HepG2 (cell line): ENCODE data around the gene CLEC18A. TPM values are rescaled to one million over a fixed set of nuclear protein-coding genes. Genes with fewer than 3 reads are reported as not detected.

Experiments
- AGO2 ChIP-seq: fragments of 200-400 bp; formaldehyde crosslinking; optimal IDR thresholded peaks from 2 replicates; pipeline ENCODE3; 2017; ENCODE audit warnings: mild to moderate bottlenecking, low read depth, low read length, moderate library complexity
- ARID4A ChIP-seq: sonication (generic); formaldehyde crosslinking; IDR thresholded peaks from 2 replicates; pipeline ENCODE4 v1.5.0; 2020; ENCODE audit warnings: mild to moderate bottlenecking, missing genetic modification reagents, borderline replicate concordance
- ARID5B ChIP-seq: IDR thresholded peaks from 2 replicates; pipeline ENCODE4 v1.4.0; 2020; ENCODE audit warnings: mild to moderate bottlenecking, missing genetic modification reagents
- CBX1 ChIP-seq: IDR thresholded peaks from one replicate; pipeline ENCODE4 v1.6.1; 2016; ENCODE audit warnings: antibody characterized with exemption, low read depth
- KDM2A ChIP-seq: sonication (generic); formaldehyde crosslinking; IDR thresholded peaks from 2 replicates; pipeline ENCODE4 v1.4.0; 2020; ENCODE audit warnings: low read depth, missing genetic modification reagents, borderline replicate concordance
- MED1 ChIP-seq: sonication (generic); formaldehyde crosslinking; IDR thresholded peaks from 2 replicates; pipeline ENCODE4 v1.4.0; 2020; ENCODE audit warnings: missing genetic modification reagents
- RBAK ChIP-seq: sonication (generic); formaldehyde crosslinking; IDR thresholded peaks from 2 replicates; pipeline ENCODE4 v1.5.1; 2020; ENCODE audit warnings: mild to moderate bottlenecking, missing genetic modification reagents
- STAT6 ChIP-seq: sonication (generic); formaldehyde crosslinking; IDR thresholded peaks from 2 replicates; pipeline ENCODE4 v1.4.0; 2020; ENCODE audit warnings: missing genetic modification reagents, mild to moderate bottlenecking, borderline replicate concordance
- ZMYM4 ChIP-seq: sonication (generic); formaldehyde crosslinking; IDR thresholded peaks from 2 replicates; pipeline ENCODE4 v1.8.1; 2023; ENCODE audit warnings: mild to moderate bottlenecking, missing genetic modification reagents
- ZNF414 ChIP-seq: sonication (generic); formaldehyde crosslinking; IDR thresholded peaks from 2 replicates; pipeline ENCODE4 v1.5.0; 2020; ENCODE audit warnings: missing genetic modification reagents
- ZNF501 ChIP-seq: sonication (generic); formaldehyde crosslinking; IDR thresholded peaks from 2 replicates; pipeline ENCODE4 v1.5.1; 2020; ENCODE audit warnings: mild to moderate bottlenecking, moderate library complexity, missing genetic modification reagents
- ZNF557 ChIP-seq: sonication (generic); formaldehyde crosslinking; IDR thresholded peaks from 2 replicates; pipeline ENCODE4 v1.4.0; 2020; ENCODE audit warnings: missing genetic modification reagents
- ZNF562 ChIP-seq: sonication (generic); formaldehyde crosslinking; IDR thresholded peaks from 2 replicates; pipeline ENCODE4 v1.8.0; 2022; ENCODE audit warnings: missing genetic modification reagents, borderline replicate concordance
- ZNF780A ChIP-seq: sonication (generic); formaldehyde crosslinking; IDR thresholded peaks from 2 replicates; pipeline ENCODE4 v1.8.0; 2022; ENCODE audit warnings: mild to moderate bottlenecking, missing genetic modification reagents, moderate library complexity
- polyA plus RNA-seq, 8 experiments: library from polyadenylated mRNA; depleted of rRNA in 3 of 8; stranded (reverse) in 7 of 8; unstranded in 1 of 8; fragments of >200 nt; fragmentation: Illumina TruSeq in 4 of 8; extraction: Trizol in 4 of 8; gene quantifications; 2 replicates each; pipeline versions ENCODE4 v1.2.1 to v1.2.3, GENCODE V29; 2011 to 2016; ENCODE audit warnings: low read depth in 4 of 8, missing spikeins in 1 of 8, mixed read lengths in 1 of 8; ENCODE audit not compliant: insufficient read depth in 1 of 8
- total RNA-seq, 5 experiments: library from RNA; depleted of rRNA; stranded (reverse); fragments of >200 nt; fragmentation: Illumina TruSeq; extraction: Trizol; gene quantifications; 2 replicates each; pipeline ENCODE4 v1.2.3, GENCODE V29; 2016; ENCODE audit warnings: low read depth in 1 of 5

The CLEC18A gene
- total and polyA plus RNA-seq, 2 of the 13 experiments (the other 11 are each of a cell fraction or from before 2014, with no cell fraction given) = 0.22 to 0.42 TPM

DNA sequence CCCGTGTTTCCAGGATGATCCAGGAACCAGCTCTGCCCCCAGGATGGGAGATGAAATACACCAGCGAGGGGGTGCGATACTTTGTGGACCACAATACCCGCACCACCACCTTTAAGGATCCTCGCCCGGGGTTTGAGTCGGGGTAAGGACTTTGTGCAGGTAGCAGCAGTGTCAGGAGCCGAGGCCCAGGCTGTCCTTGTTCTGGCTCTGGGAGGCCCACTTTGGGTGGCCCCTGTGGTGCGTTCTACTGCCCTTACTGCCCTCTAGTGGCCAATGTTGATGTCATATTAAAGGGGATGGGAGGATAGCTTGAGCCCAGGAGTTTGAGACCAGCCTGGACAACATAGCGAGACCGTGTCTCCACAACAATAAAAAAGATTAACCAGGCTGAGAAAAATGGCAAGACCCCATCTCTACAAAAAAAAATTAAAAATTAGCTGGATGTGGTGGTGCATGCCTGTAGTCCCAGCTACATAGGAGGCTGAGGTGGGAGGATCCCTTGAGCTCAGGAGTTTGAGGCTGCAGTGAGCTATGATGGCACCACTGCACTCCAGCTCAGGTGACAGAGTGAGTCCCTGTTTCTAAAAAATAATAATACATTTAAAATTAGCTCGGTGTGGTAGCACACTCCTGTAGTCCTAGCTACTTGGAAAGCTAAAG lies 20.9 kb upstream of the CLEC18A start (continued):
- TF ChIP-seq STAT6 (CRISPR knock-in tag) (no peak), CBX1 (no peak), ZNF414 (0 out of 2 replicates have a peak, but pooled peaks have one; percentile 61), ZNF562 (no peak), ZNF501 (CRISPR knock-in tag) (peak; percentile 65), ARID5B (CRISPR knock-in tag) (peak; percentile 17; the same call in 1 of the 2 replicates), KDM2A (CRISPR knock-in tag) (peak; percentile 25; the same call in 1 of the 2 replicates), ZMYM4 (CRISPR knock-in tag) (peak; percentile 49; the same call in 1 of the 2 replicates), RBAK (peak; percentile 21; the same call in 1 of the 2 replicates), AGO2 (no peak), ZNF780A (CRISPR knock-in tag) (no peak), ARID4A (peak; percentile 38; the same call in 1 of the 2 replicates), MED1 (CRISPR knock-in tag) (peak; percentile 26; the same call in 1 of the 2 replicates), ZNF557 (CRISPR knock-in tag) (no peak)
